HEK293T (cell line): ENCODE results near the gene TSC2.

Experiments
- CTCF ChIA-PET: fragments of 350-600 bp; formaldehyde crosslinking; extraction: SDS; loops from one replicate; lab custom pipeline; 2021; ENCODE audit warnings: antibody characterized with exemption, inconsistent platforms; lab: Yijun Ruan, JAX
- POLR2A ChIA-PET: fragments of 350-600 bp; formaldehyde crosslinking; extraction: SDS; loops from one replicate; lab custom pipeline; 2020; ENCODE audit warnings: antibody characterized with exemption, inconsistent platforms; lab: Yijun Ruan, JAX
- DNase-seq: peaks from one replicate; pipeline ENCODE4 v3.0.0; 2012; ENCODE audit warnings: mixed read lengths; ENCODE audit errors: extremely low spot score
- ARNT ChIP-seq: fragments of 450-650 bp; IDR thresholded peaks from 2 replicates; pipeline ENCODE4 v1.6.1; 2017; ENCODE audit warnings: mild to moderate bottlenecking
- BHLHE40 ChIP-seq: fragments of 450-650 bp; IDR thresholded peaks from 2 replicates; pipeline ENCODE4 v1.6.1; 2016; ENCODE audit warnings: mild to moderate bottlenecking, moderate library complexity, borderline replicate concordance
- CTBP1 ChIP-seq: fragments of 450-650 bp; IDR thresholded peaks from 2 replicates; pipeline ENCODE4 v1.6.1; 2016; ENCODE audit warnings: borderline replicate concordance
- ELF4 ChIP-seq: fragments of 450-650 bp; IDR thresholded peaks from 2 replicates; pipeline ENCODE4 v1.6.1; 2017; ENCODE audit warnings: antibody characterized with exemption
- FOXA1 ChIP-seq: fragments of 450-650 bp; IDR thresholded peaks from 2 replicates; pipeline ENCODE4 v1.6.1; 2016; ENCODE audit warnings: mild to moderate bottlenecking
- FOXK2 ChIP-seq: fragments of 450-650 bp; IDR thresholded peaks from 2 replicates; pipeline ENCODE4 v1.6.1; 2016; ENCODE audit warnings: mild to moderate bottlenecking
- FOXM1 ChIP-seq: fragments of 450-650 bp; IDR thresholded peaks from 2 replicates; pipeline ENCODE4 v1.6.1; 2017; ENCODE audit warnings: mild to moderate bottlenecking, borderline replicate concordance
- HDGF ChIP-seq: fragments of 450-650 bp; IDR thresholded peaks from 2 replicates; pipeline ENCODE4 v1.6.1; 2017; ENCODE audit warnings: antibody characterized with exemption, borderline replicate concordance
- L3MBTL2 ChIP-seq: fragments of 450-650 bp; conservative IDR thresholded peaks from 2 replicates; pipeline ENCODE4 v1.6.1; 2016; ENCODE audit warnings: mild to moderate bottlenecking
- LEF1 ChIP-seq: fragments of 450-650 bp; IDR thresholded peaks from 2 replicates; pipeline ENCODE4 v1.6.1; 2017; ENCODE audit warnings: mild to moderate bottlenecking, borderline replicate concordance
- NFRKB ChIP-seq: fragments of 450-650 bp; IDR thresholded peaks from 2 replicates; pipeline ENCODE4 v1.6.1; 2016; ENCODE audit warnings: mild to moderate bottlenecking, moderate library complexity
- PKNOX1 ChIP-seq: fragments of 450-650 bp; IDR thresholded peaks from 2 replicates; pipeline ENCODE4 v1.6.1; 2016
- SP1 ChIP-seq: fragments of 450-650 bp; IDR thresholded peaks from 2 replicates; pipeline ENCODE4 v1.6.1; 2017
- SUZ12 ChIP-seq: fragments of 450-650 bp; IDR thresholded peaks from 2 replicates; pipeline ENCODE4 v1.6.1; 2016; ENCODE audit warnings: mild to moderate bottlenecking
- TARDBP ChIP-seq: fragments of 450-650 bp; IDR thresholded peaks from 2 replicates; pipeline ENCODE4 v1.6.1; 2016
- ZNF384 ChIP-seq: fragments of 450-650 bp; IDR thresholded peaks from 2 replicates; pipeline ENCODE4 v1.6.1; 2016

TSC2 gene

GRCh38 chr16:2079311-2079800 is 31.6 kb downstream of the TSC2 start:
- no peak for TF ChIP-seq FOXM1
- TF ChIP-seq LEF1 = no peak
- no peak for TF ChIP-seq NFRKB
- no peak for TF ChIP-seq ARNT
- no peak for TF ChIP-seq HDGF
- ChIA-PET POLR2A (interaction anchor here (1.0 to 1.5 kb wide), 3 partner anchors 12 to 114 kb away, joined by 4 to 6 read pairs (median 4); partner anchors contain the start of genes NTHL1, RPS2 and TSC2), CTCF (interaction anchor here (0.5 to 0.7 kb wide), 2 partner anchors 22 to 32 kb away, joined by 3 read pairs; partner anchors contain the start of genes NTHL1 and TSC2)
- DNase-seq = no peak

GRCh38 chr16:2079991-2080390 is 32.2 kb downstream of the TSC2 start:
- ChIA-PET POLR2A (interaction anchor here (1.1 to 1.5 kb wide), 2 partner anchors 32 to 115 kb away, joined by 3 to 6 read pairs; partner anchors contain the start of gene RPS2), CTCF (no interaction called here)
- no peak for DNase-seq
- no peak for TF ChIP-seq LEF1
- no peak for TF ChIP-seq FOXK2
- TF ChIP-seq TARDBP = no peak
- TF ChIP-seq ZNF384 = no peak
- no peak for TF ChIP-seq BHLHE40

GRCh38 chr16:2081201-2082084 is 33.7 kb downstream of the TSC2 start:
- ChIA-PET POLR2A (interaction anchor here (1.1 kb wide), 1 partner anchor 33 kb away, joined by 3 read pairs; no protein-coding TSS in a partner anchor), CTCF (interaction anchor here (0.5 kb wide), 1 partner anchor 76 kb away, joined by 3 read pairs; no protein-coding TSS in a partner anchor)
- no peak for TF ChIP-seq FOXK2
- TF ChIP-seq HDGF = no peak
- TF ChIP-seq FOXA1 = no peak
- no peak for TF ChIP-seq ARNT
- no peak for TF ChIP-seq TARDBP
- TF ChIP-seq PKNOX1 = no peak
- no peak for TF ChIP-seq L3MBTL2
- TF ChIP-seq CTBP1 = no peak
- TF ChIP-seq SUZ12 = no peak
- no peak for TF ChIP-seq ZNF384
- TF ChIP-seq SP1 = no peak
- no peak for TF ChIP-seq ELF4
- no peak for TF ChIP-seq FOXM1
- no peak for TF ChIP-seq NFRKB
- TF ChIP-seq BHLHE40 = no peak
- TF ChIP-seq LEF1 = no peak
- DNase-seq = no peak

GRCh38 chr16:2082171-2082982 is 34.6 kb downstream of the TSC2 start:
- CTCF ChIA-PET = no interaction called here
- POLR2A ChIA-PET = no interaction called here
- no peak for DNase-seq

GRCh38 chr16:2082983-2083364 is 35.2 kb downstream of the TSC2 start:
- no peak for DNase-seq
- TF ChIP-seq L3MBTL2 (no peak), FOXA1 (no peak), FOXM1 (no peak), BHLHE40 (no peak), LEF1 (no peak), ZNF384 (no peak)
- ChIA-PET CTCF (no interaction called here), POLR2A (no interaction called here)

More at GRCh38 chr16:2082171-2082982, 34.6 kb downstream of the TSC2 start:
- TF ChIP-seq L3MBTL2 (no peak), ARNT (no peak), PKNOX1 (no peak), BHLHE40 (no peak), SUZ12 (no peak), CTBP1 (no peak), LEF1 (no peak), HDGF (no peak), FOXA1 (no peak), ELF4 (no peak), SP1 (no peak), TARDBP (no peak), FOXK2 (no peak), FOXM1 (no peak), ZNF384 (no peak), NFRKB (no peak)

- no peak for DNase-seq
- ChIA-PET CTCF (no interaction called here), POLR2A (no interaction called here)
- TF ChIP-seq BHLHE40 = no peak
- TF ChIP-seq FOXA1 = no peak
- no peak for TF ChIP-seq SP1
- TF ChIP-seq TARDBP = no peak
- TF ChIP-seq SUZ12 = no peak
- no peak for TF ChIP-seq ZNF384
- TF ChIP-seq LEF1 = no peak
- TF ChIP-seq ARNT = no peak
- no peak for TF ChIP-seq CTBP1
- no peak for TF ChIP-seq FOXM1
- TF ChIP-seq PKNOX1 = no peak
- no peak for TF ChIP-seq NFRKB
- TF ChIP-seq FOXK2 = no peak
- TF ChIP-seq HDGF = no peak
- TF ChIP-seq ELF4 = no peak
- no peak for TF ChIP-seq L3MBTL2
These were observed 35.6 kb downstream of the TSC2 start for GRCh38 chr16:2083409-2083808.
